HG02571 (cell line): ENCODE measurements around the gene SPANXN2.
"Not testable (repeated sequence)": the region's sequence is repeated elsewhere in the genome, so short reads cannot be mapped to it uniquely, and the experiment has no call there.

ENCODE experiments used
- ATAC-seq: cut with Tn5 transposase; IDR thresholded peaks from one replicate; pipeline ENCODE4 v1.9.1; 2021; ENCODE audit warnings: mild to moderate bottlenecking, moderate library complexity; ENCODE audit not compliant: unreplicated experiment

Gene SPANXN2

DNA sequence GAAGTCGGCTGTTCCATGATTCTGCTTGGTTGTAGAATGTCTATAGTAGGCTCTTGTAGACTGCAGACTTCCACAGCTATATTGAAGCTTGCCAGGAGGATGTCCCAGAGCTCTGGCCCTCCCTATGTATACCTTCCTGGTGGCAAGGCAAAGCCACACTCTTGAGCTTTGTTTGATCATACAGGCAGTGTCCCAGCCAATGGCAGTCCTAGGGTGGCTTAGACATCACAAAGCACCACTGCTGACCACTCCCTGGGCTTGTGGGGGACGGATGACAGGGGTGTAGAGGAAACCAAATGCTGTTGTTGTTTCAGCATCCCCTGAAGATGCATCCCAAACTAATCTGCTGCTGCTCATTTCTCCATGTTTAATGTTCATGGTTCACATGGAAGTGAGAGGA, at the start of gene SPANXN2:
SPANXN2 (minus strand) TSS at position 101 of the 400 bp plus-strand sequence; CDS start at position 17, 84 bp downstream.
- not testable (repeated sequence) for ATAC-seq

DNA sequence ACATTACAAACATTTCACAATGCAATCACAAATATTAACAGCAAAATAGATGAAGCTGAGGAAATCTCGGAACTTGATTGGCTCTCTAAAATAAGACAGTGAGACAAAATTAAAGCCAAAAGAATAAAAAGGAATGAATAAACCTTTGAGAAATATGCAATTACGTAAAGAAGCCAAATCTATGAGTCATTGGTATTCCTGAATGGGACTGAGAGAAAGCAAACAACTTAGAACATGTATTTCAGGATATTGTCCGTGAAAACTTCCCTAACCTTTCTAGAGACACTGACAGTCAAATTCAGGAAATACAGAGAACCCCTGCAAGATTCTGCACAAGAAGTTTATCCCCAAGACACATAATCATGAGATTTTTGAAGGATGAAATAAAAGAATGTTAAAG, 48.4 kb upstream of the SPANXN2 start:
- no peak for ATAC-seq

DNA sequence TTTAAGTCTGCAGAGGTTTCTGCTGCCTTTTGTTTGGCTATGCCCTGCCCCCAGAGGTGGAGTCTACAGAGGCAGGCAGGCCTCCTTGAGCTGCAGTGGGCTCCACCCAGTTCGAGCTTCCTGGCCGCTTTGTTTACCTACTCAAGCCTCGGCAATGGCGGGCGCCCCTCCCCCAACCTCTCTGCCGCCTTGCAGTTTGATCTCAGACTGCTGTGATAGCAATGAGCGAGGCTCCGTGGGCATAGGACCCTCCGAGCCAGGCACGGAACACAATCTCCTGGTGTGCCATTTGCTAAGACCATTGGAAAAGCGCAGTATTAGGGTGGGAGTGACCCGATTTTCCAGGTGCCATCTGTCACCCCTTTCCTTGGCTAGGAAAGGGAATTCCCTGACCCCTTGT, 47.2 kb upstream of the SPANXN2 start:
- not testable (repeated sequence) for ATAC-seq

GRCh38 chrX:143757887-143758286, 37.3 kb upstream of the SPANXN2 start:
- ATAC-seq: no peak

DNA sequence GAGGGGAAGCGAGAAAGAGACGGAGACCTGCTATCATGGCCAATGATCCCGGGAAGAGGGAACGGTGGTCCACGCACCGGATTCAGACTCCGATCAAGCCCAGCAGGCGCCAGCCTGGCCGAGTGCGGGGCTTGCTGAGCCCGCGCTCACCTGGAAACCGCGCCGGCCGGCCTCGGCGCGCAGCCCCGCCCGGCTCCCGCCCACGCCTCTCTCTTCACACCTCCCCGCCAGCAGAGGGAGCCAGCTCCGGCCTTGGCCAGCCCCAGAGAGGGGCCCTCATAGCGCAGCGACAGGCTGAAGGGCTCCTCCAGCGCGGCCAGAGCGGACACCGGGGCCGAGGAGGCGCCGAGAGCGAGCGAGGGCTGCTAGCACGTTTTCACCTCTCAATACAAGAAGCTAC, 36.8 kb upstream of the SPANXN2 start:
- no peak for ATAC-seq

- ATAC-seq: no peak
Measured at GRCh38 chrX:143754183-143754582, 33.6 kb upstream of the SPANXN2 start.

DNA sequence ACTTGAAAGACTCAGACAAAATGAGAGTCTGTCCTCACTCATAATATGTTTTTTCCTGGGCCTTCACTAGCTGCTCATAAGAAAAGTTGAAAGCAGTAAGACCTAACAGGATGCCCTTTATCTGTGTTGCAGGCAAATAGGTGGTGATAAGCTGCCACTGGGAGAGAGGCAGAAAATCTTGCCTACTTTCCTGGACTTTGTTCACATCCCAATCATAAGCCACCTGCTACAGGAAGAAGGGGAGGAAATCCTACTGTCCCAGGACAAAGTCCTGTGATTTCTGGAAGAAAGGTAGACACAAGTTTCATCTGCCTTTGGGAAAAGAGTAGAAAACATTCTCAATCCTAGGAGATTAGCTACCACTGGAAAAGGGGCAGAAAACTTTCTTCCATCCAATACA, 13.3 kb upstream of the SPANXN2 start:
- ATAC-seq: no peak

DNA sequence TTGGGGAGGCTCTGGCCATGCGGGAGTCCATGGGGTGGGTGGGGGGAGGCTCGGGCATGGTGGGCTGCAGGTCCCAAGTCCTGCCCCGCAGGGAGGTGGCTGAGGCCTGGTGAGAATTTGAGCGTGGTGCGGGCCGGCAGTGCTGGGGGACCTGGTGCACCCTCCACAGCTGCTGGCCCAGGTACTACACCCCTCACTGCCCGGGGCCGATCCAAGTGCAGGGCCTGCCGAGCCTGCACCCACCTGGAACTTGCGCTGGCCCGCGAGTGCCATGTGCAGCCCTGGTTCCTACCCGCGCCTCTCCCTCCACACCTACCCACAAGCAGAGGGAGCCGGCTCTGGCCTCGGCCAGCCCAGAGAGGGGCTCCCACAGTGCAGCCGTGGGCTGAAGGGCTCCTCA, 5.7 kb upstream of the SPANXN2 start:
- no peak for ATAC-seq

GRCh38 chrX:143701460-143701859, 19.1 kb downstream of the SPANXN2 start:
- no peak for ATAC-seq

DNA sequence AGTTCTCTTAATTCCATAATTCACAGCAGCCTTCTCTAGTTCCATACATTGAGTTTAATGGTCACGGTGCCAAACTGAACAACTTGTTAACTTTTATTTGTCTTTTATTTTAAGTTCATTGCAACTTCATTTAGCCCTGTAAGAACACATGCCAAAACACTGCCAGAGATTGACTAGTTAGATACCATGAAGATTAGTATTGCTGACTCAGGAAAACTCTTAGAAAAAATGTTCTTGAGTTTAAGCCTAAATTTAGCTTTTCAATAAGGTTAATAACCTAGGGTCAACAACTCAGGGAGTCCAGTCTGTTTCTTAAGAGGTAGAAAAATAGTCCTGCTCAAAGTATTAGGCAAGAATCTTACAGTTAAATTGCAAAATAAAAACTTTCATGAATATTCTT, 25.7 kb downstream of the SPANXN2 start:
- ATAC-seq: no peak

GRCh38 chrX:143683486-143683885, 37.1 kb downstream of the SPANXN2 start:
- ATAC-seq: no peak

DNA sequence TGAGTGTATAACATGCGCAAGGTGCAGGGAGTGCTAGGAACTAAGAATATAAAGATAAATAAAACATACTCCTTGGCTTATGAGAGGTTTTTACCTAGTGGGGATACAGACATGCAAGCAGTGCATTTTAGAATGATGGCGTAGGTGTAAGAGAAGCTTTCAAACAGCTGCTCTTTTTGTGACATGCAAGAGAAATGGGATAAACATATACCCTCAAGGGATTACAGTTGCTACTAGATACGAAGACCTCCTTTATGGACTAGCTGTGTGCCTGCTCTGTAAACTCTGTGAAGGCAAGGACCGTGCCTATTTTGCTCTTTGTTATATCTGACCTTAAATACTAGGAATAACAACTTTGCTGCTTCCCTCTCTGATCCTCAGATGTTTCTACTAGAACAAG, 45.6 kb downstream of the SPANXN2 start:
- ATAC-seq: no peak

- ATAC-seq: no peak
Measured at GRCh38 chrX:143669395-143669794, 51.2 kb downstream of the SPANXN2 start.

DNA sequence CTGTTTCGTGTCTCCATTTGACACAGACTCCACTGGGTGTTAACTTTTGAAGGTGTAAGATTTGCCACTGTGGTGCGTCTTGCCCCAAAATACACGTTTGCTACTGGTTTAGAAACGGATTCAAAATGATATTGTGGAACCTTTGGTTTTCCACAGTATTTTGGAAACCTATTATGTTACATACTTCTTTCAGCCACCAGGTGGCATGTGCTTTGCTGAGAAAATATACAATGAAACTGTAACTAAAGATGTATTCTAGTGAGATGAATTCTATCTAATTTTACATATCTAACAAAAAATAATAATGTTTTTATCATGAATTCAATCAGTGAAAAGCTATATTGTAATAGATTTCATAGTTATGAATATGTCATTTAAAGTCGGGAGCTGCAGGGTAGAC, 56.2 kb downstream of the SPANXN2 start:
- ATAC-seq: no peak

GRCh38 chrX:143663755-143664154, 56.8 kb downstream of the SPANXN2 start:
- no peak for ATAC-seq
